GM12878 (cell line): ENCODE results near the gene POLR3A. TPM values are rescaled to one million over a fixed set of nuclear protein-coding genes. Genes with fewer than 3 reads are reported as not detected.

Source experiments
- DPF2 ChIP-seq: fragments of 450-650 bp; IDR thresholded peaks from 2 replicates; pipeline ENCODE4 v1.6.1; 2017; ENCODE audit warnings: mild to moderate bottlenecking
- HDAC2 ChIP-seq: fragments of 200-600 bp; sonication (generic); IDR thresholded peaks from 2 replicates; pipeline ENCODE4 v1.6.1; 2017
- HDGF ChIP-seq: fragments of 450-650 bp; IDR thresholded peaks from 2 replicates; pipeline ENCODE4 v1.6.1; 2016; ENCODE audit warnings: antibody characterized with exemption
- IKZF2 ChIP-seq, 2 experiments: fragments of 450-650 bp; IDR thresholded peaks; 2 replicates each; pipeline ENCODE4 v1.6.1; 2017; ENCODE audit warnings: mild to moderate bottlenecking in 2 of 2, moderate library complexity in 2 of 2
- PAX5 ChIP-seq: IDR thresholded peaks from 2 replicates; pipeline ENCODE4 v1.6.1; 2011; ENCODE audit warnings: low read depth, low read length, borderline replicate concordance
- POLR2AphosphoS2 ChIP-seq: IDR thresholded peaks from 2 replicates; pipeline ENCODE4 v1.6.1; 2011; ENCODE audit warnings: low read depth, mild to moderate bottlenecking, low read length, improper control_type of control experiment, moderate library complexity
- SREBF1 ChIP-seq: IDR thresholded peaks from 2 replicates; pipeline ENCODE4 v1.6.1; 2012; ENCODE audit warnings: mild to moderate bottlenecking, low read length
- SREBF2 ChIP-seq: IDR thresholded peaks from 2 replicates; pipeline ENCODE4 v1.6.1; 2012; ENCODE audit warnings: mild to moderate bottlenecking, low read length
- TCF7 ChIP-seq: IDR thresholded peaks from 2 replicates; pipeline ENCODE4 v1.6.1; 2014; ENCODE audit warnings: antibody characterized with exemption, borderline replicate concordance
- polyA plus RNA-seq, 11 experiments: library from polyadenylated mRNA; depleted of rRNA in 4 of 11; unstranded in 6 of 11; stranded (reverse) in 5 of 11; fragments of >200 nt; fragmentation: Nextera tagmentation in 4 of 11; fragmentation: Illumina TruSeq in 1 of 11; extraction: Ambion mirVana in 4 of 11; extraction: Trizol in 1 of 11; gene quantifications; 1 replicate in 1 of 11; 2 replicates in 10 of 11; pipeline versions ENCODE4 v1.2.1 to v1.2.3, GENCODE V29; 2011 to 2016; ENCODE audit warnings: inconsistent platforms in 2 of 11, missing spikeins in 2 of 11, low read depth in 1 of 11
- total RNA-seq, 4 experiments: library from RNA; depleted of rRNA in 3 of 4; stranded (reverse); fragments of >200 nt in 3 of 4; fragmentation: Illumina TruSeq in 1 of 4; extraction: Trizol in 1 of 4; gene quantifications; 2 replicates each; pipeline versions ENCODE4 v1.2.1 to v1.2.3, GENCODE V29; 2013 to 2021
- TF ChIP-seq, protein P1 (sequence below): fragments of 450-650 bp; IDR thresholded peaks from 2 replicates; pipeline ENCODE4 v1.6.1; 2017; ENCODE audit warnings: mild to moderate bottlenecking, low read depth, inconsistent platforms; ENCODE audit not compliant: poor library complexity, severe bottlenecking
- TF ChIP-seq, protein P2 (sequence below), 3 experiments: IDR thresholded peaks in 2 of 3; conservative IDR thresholded peaks in 1 of 3; 2 replicates each; pipeline ENCODE4 v1.5.1; 2011; ENCODE audit warnings: low read depth in 3 of 3, low read length in 3 of 3, mild to moderate bottlenecking in 3 of 3, control low read depth in 2 of 3, moderate library complexity in 2 of 3, inconsistent platforms in 1 of 3, mixed read lengths in 1 of 3; ENCODE audit not compliant: control insufficient read depth in 2 of 3, insufficient read depth in 1 of 3; ENCODE audit errors: extremely low read depth in 1 of 3
- TF ChIP-seq, protein P3 (sequence below): IDR thresholded peaks from 2 replicates; pipeline ENCODE4 v1.6.1; 2012; ENCODE audit warnings: mild to moderate bottlenecking, low read depth, low read length

The POLR3A gene
- total and polyA plus RNA-seq, 10 of the 15 experiments (the other 5 are each of a cell fraction or from before 2014, with no cell fraction given), result 5.4 to 20.4 (median 14.4) TPM

DNA sequence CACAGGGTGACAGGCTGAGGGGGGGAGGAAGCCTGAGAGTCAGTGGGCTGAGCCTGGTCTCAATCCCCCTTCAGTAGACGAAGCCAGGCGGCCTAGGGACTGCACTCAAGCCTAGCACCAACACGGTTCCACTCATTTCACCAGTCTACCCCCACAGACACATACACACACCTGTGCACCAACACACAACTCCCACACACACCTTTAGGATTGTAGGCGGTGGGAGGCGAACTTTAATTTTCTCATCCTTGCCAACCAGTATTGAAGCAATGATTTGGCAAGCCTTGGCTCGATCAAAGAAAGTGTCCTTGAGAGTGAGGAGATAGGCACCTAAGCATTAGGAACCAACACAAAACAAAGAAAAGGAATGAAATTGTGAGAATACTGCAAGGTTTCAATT, 19.7 kb downstream of the POLR3A start (continued):
- TF ChIP-seq TCF7, result no peak
- TF ChIP-seq HDAC2, result no peak
- TF ChIP-seq, protein P1, sequence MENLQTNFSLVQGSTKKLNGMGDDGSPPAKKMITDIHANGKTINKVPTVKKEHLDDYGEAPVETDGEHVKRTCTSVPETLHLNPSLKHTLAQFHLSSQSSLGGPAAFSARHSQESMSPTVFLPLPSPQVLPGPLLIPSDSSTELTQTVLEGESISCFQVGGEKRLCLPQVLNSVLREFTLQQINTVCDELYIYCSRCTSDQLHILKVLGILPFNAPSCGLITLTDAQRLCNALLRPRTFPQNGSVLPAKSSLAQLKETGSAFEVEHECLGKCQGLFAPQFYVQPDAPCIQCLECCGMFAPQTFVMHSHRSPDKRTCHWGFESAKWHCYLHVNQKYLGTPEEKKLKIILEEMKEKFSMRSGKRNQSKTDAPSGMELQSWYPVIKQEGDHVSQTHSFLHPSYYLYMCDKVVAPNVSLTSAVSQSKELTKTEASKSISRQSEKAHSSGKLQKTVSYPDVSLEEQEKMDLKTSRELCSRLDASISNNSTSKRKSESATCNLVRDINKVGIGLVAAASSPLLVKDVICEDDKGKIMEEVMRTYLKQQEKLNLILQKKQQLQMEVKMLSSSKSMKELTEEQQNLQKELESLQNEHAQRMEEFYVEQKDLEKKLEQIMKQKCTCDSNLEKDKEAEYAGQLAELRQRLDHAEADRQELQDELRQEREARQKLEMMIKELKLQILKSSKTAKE, result no peak
- TF ChIP-seq IKZF2 (IDR thresholded peaks at IDR 0.05), result no peak
- no peak for TF ChIP-seq PAX5
- TF ChIP-seq HDGF, result no peak
- no peak for TF ChIP-seq SREBF1
- TF ChIP-seq, protein P2, sequence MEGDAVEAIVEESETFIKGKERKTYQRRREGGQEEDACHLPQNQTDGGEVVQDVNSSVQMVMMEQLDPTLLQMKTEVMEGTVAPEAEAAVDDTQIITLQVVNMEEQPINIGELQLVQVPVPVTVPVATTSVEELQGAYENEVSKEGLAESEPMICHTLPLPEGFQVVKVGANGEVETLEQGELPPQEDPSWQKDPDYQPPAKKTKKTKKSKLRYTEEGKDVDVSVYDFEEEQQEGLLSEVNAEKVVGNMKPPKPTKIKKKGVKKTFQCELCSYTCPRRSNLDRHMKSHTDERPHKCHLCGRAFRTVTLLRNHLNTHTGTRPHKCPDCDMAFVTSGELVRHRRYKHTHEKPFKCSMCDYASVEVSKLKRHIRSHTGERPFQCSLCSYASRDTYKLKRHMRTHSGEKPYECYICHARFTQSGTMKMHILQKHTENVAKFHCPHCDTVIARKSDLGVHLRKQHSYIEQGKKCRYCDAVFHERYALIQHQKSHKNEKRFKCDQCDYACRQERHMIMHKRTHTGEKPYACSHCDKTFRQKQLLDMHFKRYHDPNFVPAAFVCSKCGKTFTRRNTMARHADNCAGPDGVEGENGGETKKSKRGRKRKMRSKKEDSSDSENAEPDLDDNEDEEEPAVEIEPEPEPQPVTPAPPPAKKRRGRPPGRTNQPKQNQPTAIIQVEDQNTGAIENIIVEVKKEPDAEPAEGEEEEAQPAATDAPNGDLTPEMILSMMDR (IDR thresholded peaks at IDR 0.05 in 2 of 3, conservative IDR thresholded peaks at IDR 0.05 in 1 of 3; ENCODE audit: control insufficient read depth in 2 of 3, extremely low read depth in 1 of 3, insufficient read depth in 1 of 3, low read depth in 3 of 3, low read length in 3 of 3), result no peak
- no peak for TF ChIP-seq SREBF2
- no peak for TF ChIP-seq POLR2AphosphoS2
- TF ChIP-seq, protein P3, sequence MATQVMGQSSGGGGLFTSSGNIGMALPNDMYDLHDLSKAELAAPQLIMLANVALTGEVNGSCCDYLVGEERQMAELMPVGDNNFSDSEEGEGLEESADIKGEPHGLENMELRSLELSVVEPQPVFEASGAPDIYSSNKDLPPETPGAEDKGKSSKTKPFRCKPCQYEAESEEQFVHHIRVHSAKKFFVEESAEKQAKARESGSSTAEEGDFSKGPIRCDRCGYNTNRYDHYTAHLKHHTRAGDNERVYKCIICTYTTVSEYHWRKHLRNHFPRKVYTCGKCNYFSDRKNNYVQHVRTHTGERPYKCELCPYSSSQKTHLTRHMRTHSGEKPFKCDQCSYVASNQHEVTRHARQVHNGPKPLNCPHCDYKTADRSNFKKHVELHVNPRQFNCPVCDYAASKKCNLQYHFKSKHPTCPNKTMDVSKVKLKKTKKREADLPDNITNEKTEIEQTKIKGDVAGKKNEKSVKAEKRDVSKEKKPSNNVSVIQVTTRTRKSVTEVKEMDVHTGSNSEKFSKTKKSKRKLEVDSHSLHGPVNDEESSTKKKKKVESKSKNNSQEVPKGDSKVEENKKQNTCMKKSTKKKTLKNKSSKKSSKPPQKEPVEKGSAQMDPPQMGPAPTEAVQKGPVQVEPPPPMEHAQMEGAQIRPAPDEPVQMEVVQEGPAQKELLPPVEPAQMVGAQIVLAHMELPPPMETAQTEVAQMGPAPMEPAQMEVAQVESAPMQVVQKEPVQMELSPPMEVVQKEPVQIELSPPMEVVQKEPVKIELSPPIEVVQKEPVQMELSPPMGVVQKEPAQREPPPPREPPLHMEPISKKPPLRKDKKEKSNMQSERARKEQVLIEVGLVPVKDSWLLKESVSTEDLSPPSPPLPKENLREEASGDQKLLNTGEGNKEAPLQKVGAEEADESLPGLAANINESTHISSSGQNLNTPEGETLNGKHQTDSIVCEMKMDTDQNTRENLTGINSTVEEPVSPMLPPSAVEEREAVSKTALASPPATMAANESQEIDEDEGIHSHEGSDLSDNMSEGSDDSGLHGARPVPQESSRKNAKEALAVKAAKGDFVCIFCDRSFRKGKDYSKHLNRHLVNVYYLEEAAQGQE, result no peak
- TF ChIP-seq DPF2, result no peak
